ENCODE measurements around the gene PC.

The PC gene

GRCh38 chr11:66906061-66906733 lies 52.0 kb downstream of the PC start:
- no peak for DNase-seq

- DNase-seq: no peak
Observed at GRCh38 chr11:66905631-66906030, 52.6 kb downstream of the PC start.

DNA sequence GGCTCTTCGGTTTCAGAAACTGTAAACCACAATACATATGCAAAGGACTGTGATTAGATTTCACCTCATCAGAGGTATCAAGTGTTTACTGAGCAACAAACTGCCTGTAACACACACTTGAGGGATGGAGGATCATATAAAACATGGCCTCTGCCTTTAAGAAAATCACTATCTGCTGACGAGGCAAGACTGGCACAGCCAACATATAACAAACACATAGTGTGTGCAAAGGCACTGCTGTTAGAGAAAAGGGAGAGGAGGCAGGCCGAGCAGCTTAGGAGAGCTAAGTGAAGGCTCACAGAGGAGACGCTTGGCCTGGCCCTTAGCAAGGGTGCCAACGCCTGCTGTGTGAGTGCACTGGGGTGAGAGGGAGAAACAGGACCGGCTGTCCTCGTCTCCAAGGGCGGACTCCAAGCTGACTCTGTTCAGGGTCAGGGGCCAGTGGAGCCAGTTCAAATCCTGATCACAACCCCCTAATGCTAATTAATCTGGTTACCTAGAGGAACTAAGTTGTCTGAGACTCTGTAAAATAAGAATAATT lies 53.1 kb downstream of the PC start:
- no peak for DNase-seq

- no peak for DNase-seq
Observed at GRCh38 chr11:66904561-66904960, 53.6 kb downstream of the PC start.

DNA sequence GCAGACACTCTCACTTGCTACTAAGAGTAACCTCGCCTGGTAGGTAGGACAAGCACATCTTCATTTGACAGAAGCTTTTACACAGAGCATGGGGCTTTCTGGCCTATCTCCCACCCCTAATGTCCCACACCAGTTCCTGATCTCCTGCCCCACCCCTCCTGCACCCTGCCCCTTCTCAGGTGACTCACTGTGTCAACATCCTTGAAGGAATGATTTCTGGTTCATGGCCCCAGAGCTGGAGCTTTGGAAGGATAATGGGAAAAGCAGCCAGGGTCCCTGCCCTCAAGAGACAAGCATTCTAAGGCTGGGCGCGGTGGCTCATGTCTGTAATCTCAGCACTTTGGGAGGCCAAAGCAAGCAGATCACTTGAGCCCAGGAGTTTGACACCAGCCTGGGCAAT lies 54.1 kb downstream of the PC start:
- no peak for DNase-seq

- no peak for DNase-seq
Observed at GRCh38 chr11:66902486-66903177, 55.6 kb downstream of the PC start.

DNA sequence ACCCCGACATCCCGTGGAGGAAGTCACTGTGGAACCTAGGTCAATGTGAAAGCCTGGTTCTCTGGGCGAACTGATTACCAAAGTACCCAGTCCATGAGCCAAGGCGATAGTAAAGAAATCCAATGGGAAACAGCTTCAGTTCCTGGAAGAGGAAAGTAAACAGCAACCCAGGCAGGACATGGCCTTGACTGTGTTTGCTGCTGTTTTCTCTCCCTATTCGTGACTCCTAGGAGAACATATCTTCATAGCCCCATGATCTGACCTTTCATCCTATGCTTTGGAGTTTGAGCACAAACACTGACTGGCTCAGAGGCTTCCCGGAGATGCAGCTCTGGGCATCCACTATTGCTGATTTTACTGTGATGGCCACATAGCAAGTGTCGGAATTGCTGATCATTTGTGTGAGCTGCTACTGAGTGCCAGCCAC lies 56.2 kb downstream of the PC start:
- DNase-seq: no peak

DNA sequence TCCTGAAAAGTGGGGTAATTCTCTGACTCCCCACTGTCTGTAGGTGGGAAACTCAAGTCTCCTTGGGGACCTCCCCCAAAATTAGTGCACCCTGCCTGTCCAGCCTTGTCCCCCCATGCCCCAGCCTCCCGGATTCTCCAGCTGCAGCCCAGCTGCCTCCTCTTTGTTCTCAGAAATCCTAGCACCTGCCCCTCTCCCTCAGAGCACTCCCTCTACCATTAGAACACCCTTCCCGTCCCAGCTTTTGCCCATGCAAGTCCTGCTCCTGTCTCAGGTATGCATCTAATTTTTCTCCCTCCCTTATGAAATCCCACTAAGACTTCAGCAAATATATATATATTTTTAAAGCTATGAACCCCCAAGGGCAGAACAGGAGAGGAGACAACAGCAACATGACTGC lies 64.0 kb downstream of the PC start:
- no peak for DNase-seq

DNA sequence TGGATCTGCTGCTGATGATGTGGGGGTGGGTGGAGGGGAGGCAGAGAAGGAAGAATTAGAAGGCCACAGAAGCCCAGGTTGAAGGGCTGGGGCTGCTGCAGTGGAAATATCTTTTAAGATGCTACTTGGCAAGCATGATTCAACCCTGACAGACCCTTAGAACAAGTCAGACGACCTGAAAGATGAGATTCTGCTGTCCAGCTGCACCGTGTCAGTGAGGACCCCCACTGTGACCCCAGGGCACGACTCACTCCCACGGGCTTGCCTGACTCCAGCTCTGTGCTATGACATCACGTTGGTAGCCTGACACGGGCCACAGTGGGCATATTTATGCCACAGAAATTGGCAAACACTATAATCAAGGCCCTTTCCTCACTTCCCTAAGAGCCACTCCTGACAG lies 65.3 kb downstream of the PC start:
- no peak for DNase-seq

GRCh38 chr11:66891851-66892660 lies 66.1 kb downstream of the PC start:
- no peak for DNase-seq

- no peak for DNase-seq
Observed at GRCh38 chr11:66889960-66890359, 68.2 kb downstream of the PC start.

GRCh38 chr11:66888282-66888681 lies 69.9 kb downstream of the PC start:
- no peak for DNase-seq

DNA sequence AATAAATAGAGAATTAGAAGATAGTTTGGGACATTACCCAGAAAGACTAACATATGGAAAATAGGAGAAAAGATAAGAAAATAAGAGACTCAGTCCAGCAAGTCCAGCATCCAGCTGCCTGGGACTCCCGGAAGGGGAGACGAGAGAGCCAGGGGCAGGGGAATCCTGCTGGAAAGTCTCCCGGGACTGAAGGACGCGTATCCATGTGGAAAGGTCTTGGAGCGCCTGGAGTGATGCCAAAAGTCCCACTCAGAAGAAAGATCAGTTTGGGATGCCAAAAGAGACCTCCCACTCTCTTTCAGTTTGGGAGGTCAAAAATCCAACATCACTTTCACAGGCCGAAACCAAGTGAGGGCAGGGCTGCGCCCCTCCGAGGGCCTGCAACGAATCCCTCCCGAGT lies 70.7 kb downstream of the PC start:
- no peak for DNase-seq

- no peak for DNase-seq
Observed at GRCh38 chr11:66886671-66887221, 71.4 kb downstream of the PC start.

- no peak for DNase-seq
Observed at GRCh38 chr11:66885950-66886440, 72.2 kb downstream of the PC start.

DNA sequence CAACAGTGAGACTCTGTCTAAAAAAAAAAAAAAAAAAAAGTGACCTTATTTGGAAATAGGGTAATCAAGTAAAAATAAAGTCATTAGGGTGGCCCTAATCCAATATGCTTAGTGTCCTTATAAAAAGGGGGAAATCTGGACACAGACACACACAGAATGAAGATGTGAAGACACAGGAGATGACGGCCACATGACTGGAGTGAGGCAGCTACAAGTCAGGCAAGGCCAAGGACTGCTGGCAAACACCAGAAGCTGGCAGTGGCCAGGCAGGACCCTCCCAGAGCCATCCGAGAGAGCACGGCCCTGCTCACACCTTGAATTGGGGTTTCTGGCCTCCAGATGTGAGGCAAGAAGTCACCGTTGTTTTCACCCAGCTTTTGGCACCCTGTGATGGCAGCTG lies 72.7 kb downstream of the PC start:
- no peak for DNase-seq

DNA sequence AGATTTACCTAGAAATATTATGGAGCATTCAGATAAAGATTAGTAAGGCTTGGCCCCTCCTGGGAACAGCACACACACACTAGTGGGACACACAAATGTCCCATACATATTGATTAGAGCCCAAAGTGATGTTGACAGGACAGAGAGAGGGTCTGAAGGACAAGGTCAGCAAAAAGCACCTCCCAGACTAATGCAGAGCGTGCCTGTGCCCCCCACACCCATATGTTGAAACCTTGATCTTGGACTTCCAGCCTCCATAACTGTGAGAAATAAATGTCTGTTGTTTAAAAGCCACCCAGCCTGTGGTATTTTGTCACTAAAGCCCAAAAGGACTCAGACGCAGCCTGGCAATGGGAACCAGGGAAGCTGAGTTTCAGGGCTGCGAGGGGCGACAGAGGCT lies 73.7 kb downstream of the PC start:
- no peak for DNase-seq

- DNase-seq: peak; percentile 81
Observed at GRCh38 chr11:66883016-66883965, 74.9 kb downstream of the PC start.

- DNase-seq: peak; percentile 51
Observed at GRCh38 chr11:66882561-66883015, 75.6 kb downstream of the PC start.

- DNase-seq: peak; percentile 20
Observed at GRCh38 chr11:66881927-66882452, 76.2 kb downstream of the PC start.

- no peak for DNase-seq
Observed at GRCh38 chr11:66881451-66881835, 76.7 kb downstream of the PC start.

Data from midbrain (tissue), 1 donor.